ENCODE measurements around the gene SNAPC4.

Gene SNAPC4

DNA sequence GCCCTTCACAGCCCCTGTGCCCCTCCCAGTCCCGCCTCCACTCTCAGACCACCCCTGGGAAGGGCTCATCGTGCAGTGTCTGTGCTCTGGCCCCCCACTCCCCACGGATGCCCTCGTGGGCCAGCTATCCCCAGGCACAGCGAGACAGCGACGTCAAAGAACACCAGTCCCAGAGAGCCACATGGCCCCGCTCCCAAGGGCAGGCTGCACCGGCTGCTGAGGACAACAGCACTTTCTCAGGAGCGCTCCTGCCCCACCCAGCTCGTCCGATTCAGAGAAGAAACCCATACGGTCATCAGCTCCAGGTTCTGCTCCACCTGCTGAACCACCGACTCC is 4.8 kb upstream of the SNAPC4 start:
- Histone ChIP-seq H3K36me3 (replicated peaks in 1 of 2; ENCODE audit: control insufficient read depth in 2 of 2, insufficient read depth in 2 of 2, low read length in 2 of 2) (peaks cover 41 to 64% of the 10 kb centered on the region in 2 donors), H2AK5ac (ENCODE audit: low read depth, low read length) (no peak overlapping the region), H3K23ac (ENCODE audit: low read depth, low read length, poor library complexity) (no peak overlapping the region), H3K4me2 (ENCODE audit: insufficient read depth, low read length, poor library complexity, severe bottlenecking) (no peak overlapping the region), H3K9me3 (replicated peaks in 1 of 2; ENCODE audit: control insufficient read depth in 2 of 2, insufficient read depth in 1 of 2, low read depth in 1 of 2, low read length in 2 of 2) (no peaks in the 10 kb centered on the region), H2AFZ (ENCODE audit: low read length) (no peak overlapping the region), H3K9ac (ENCODE audit: low read depth, low read length, poor library complexity) (no peak overlapping the region), H3K27me3 (ENCODE audit: control insufficient read depth in 3 of 3, insufficient read depth in 3 of 3, low read depth in 1 of 3, low read length in 3 of 3) (no peaks in the 10 kb centered on the region), H3K4ac (ENCODE audit: low read length) (no peak overlapping the region), H2BK15ac (ENCODE audit: low read length) (no peak overlapping the region), H2BK120ac (ENCODE audit: low read depth, low read length) (no peak overlapping the region), H2BK5ac (ENCODE audit: low read length) (no peak overlapping the region), H4K8ac (ENCODE audit: low read depth, low read length) (no peak overlapping the region), H3K79me1 (ENCODE audit: low read depth, low read length) (peaks cover 11% of the 10 kb centered on the region), H3K14ac (ENCODE audit: low read length) (no peak overlapping the region), H2BK12ac (ENCODE audit: low read length) (no peak overlapping the region), H4K91ac (ENCODE audit: low read depth, low read length, poor library complexity) (no peak overlapping the region), H3K27ac (replicated peaks; ENCODE audit: low read length) (no peak overlapping the region), H3K4me1 (ENCODE audit: control insufficient read depth in 2 of 2, insufficient read depth in 1 of 2, low read depth in 1 of 2, low read length in 2 of 2) (peaks cover 10 to 11% of the 10 kb centered on the region in 2 donors), H3K4me3 (ENCODE audit: low read length in 2 of 2) (peak overlapping the region in 1 of 2 donors; percentile 19), H3K18ac (ENCODE audit: low read length) (no peak overlapping the region)
- DNase-seq (ENCODE audit: low spot score), result no peak
- no CpG with 5 or more reads among the region's 14 CpGs for WGBS, 2 donors (ENCODE audit: extremely low coverage in 2 of 2, insufficient read length in 2 of 2, insufficient replicate concordance in 1 of 2)

DNA sequence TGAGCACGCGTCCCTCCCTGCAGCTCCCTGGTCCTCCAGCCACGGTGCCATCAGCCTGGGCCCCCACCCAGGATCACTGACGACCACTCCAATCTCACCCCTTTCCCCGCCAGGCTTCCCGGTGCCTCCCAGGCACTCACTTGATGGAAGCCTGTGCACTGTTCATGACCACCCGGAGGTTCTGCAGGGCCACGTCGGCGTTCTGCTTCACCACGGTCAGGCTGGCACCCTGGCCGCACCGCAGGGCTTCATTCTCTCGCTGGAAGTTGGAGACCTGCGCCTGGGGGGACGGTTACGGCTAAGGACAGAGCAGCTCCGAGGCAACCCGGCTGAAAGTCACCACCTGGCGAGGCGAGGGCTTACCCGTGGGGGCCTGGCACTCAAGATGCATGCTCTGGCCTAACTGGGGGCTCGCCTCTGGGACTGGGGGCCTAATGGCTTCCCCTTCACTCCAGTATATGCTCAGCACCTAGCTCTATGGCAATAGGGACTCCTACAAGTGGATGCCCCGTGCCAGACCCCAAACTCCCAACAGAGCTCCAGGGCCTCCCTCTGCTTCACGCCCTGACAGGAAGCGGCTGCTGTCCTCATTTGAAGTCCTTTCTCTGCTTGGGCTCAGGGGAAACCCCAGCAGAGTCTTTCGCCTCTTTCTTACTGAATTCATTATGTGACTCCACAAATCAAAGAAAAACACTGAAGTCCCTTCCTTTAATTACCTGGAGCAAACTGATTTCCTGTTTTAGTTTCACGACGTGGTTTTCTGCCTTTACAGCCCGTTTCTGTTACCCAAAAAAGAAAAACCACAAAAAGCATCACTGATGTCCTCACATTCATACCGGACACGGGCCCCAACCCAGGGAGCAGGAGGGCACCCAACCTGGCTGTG is 4.2 kb upstream of the SNAPC4 start:
- Histone ChIP-seq H3K9ac (ENCODE audit: low read depth, low read length, poor library complexity) (peak overlapping the region; percentile 44), H3K23ac (ENCODE audit: low read depth, low read length, poor library complexity) (no peak overlapping the region), H2BK120ac (ENCODE audit: low read depth, low read length) (no peak overlapping the region), H4K8ac (ENCODE audit: low read depth, low read length) (no peak overlapping the region), H3K4me1 (ENCODE audit: control insufficient read depth in 2 of 2, insufficient read depth in 1 of 2, low read depth in 1 of 2, low read length in 2 of 2) (peaks cover 7 to 10% of the 10 kb centered on the region in 2 donors), H3K79me1 (ENCODE audit: low read depth, low read length) (peaks cover 15% of the 10 kb centered on the region), H3K36me3 (replicated peaks in 1 of 2; ENCODE audit: control insufficient read depth in 2 of 2, insufficient read depth in 2 of 2, low read length in 2 of 2) (peaks cover 41 to 64% of the 10 kb centered on the region in 2 donors), H2AK5ac (ENCODE audit: low read depth, low read length) (no peak overlapping the region), H3K27ac (replicated peaks; ENCODE audit: low read length) (no peak overlapping the region), H2BK15ac (ENCODE audit: low read length) (no peak overlapping the region), H2AFZ (ENCODE audit: low read length) (no peak overlapping the region), H3K4ac (ENCODE audit: low read length) (no peak overlapping the region), H2BK12ac (ENCODE audit: low read length) (no peak overlapping the region), H2BK5ac (ENCODE audit: low read length) (no peak overlapping the region), H4K91ac (ENCODE audit: low read depth, low read length, poor library complexity) (no peak overlapping the region), H3K4me2 (ENCODE audit: insufficient read depth, low read length, poor library complexity, severe bottlenecking) (no peak overlapping the region), H3K4me3 (ENCODE audit: low read length in 2 of 2) (peak overlapping the region in 1 of 2 donors; percentile 19), H3K9me3 (replicated peaks in 1 of 2; ENCODE audit: control insufficient read depth in 2 of 2, insufficient read depth in 1 of 2, low read depth in 1 of 2, low read length in 2 of 2) (no peaks in the 10 kb centered on the region), H3K18ac (ENCODE audit: low read length) (no peak overlapping the region), H3K27me3 (ENCODE audit: control insufficient read depth in 3 of 3, insufficient read depth in 3 of 3, low read depth in 1 of 3, low read length in 3 of 3) (no peaks in the 10 kb centered on the region), H3K14ac (ENCODE audit: low read length) (no peak overlapping the region)
- DNase-seq (ENCODE audit: low spot score), result no peak
- WGBS, 2 donors (ENCODE audit: extremely low coverage in 2 of 2, insufficient read length in 2 of 2, insufficient replicate concordance in 1 of 2), result no CpG with 5 or more reads among the region's 32 CpGs

DNA sequence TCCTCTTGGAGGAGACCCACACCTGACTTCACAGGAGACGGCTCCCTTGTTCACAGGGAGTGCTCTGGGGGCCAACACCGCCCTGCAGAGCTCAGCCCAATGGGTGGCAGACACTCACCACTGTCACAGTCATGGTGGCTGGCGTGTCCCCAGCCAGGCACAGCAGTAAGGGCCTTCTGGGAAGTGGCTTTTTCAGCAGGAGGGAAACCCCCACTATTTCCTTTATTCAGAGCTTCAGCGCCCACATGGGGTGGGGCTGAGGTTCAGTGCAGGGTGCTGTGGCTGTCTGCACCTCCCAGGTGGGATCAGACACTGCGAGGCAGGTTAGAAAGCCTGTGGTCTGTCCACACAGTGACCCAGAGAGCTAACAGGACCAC is 3.6 kb upstream of the SNAPC4 start:
- no peaks in the 10 kb centered on the region for H3K27me3 ChIP-seq (ENCODE audit: control insufficient read depth in 3 of 3, insufficient read depth in 3 of 3, low read depth in 1 of 3, low read length in 3 of 3)
- H3K4me1 ChIP-seq (ENCODE audit: control insufficient read depth in 2 of 2, insufficient read depth in 1 of 2, low read depth in 1 of 2, low read length in 2 of 2), result peaks cover 8 to 15% of the 10 kb centered on the region in 2 donors
- H3K18ac ChIP-seq (ENCODE audit: low read length), result no peak overlapping the region
- no peak overlapping the region for H3K23ac ChIP-seq (ENCODE audit: low read depth, low read length, poor library complexity)
- H4K8ac ChIP-seq (ENCODE audit: low read depth, low read length), result no peak overlapping the region
- H2AFZ ChIP-seq (ENCODE audit: low read length), result no peak overlapping the region
- no peak for DNase-seq (ENCODE audit: low spot score)
- peaks cover 15% of the 10 kb centered on the region for H3K79me1 ChIP-seq (ENCODE audit: low read depth, low read length)
- H3K36me3 ChIP-seq (replicated peaks in 1 of 2; ENCODE audit: control insufficient read depth in 2 of 2, insufficient read depth in 2 of 2, low read length in 2 of 2), result peaks cover 41 to 63% of the 10 kb centered on the region in 2 donors
- no peak overlapping the region for H2BK120ac ChIP-seq (ENCODE audit: low read depth, low read length)
- H4K91ac ChIP-seq (ENCODE audit: low read depth, low read length, poor library complexity), result no peak overlapping the region
- H3K14ac ChIP-seq (ENCODE audit: low read length), result no peak overlapping the region
- H2AK5ac ChIP-seq (ENCODE audit: low read depth, low read length), result no peak overlapping the region
- H2BK12ac ChIP-seq (ENCODE audit: low read length), result no peak overlapping the region
- no peak overlapping the region for H2BK5ac ChIP-seq (ENCODE audit: low read length)
- no peaks in the 10 kb centered on the region for H3K9me3 ChIP-seq (replicated peaks in 1 of 2; ENCODE audit: control insufficient read depth in 2 of 2, insufficient read depth in 1 of 2, low read depth in 1 of 2, low read length in 2 of 2)
- no peak overlapping the region for H3K4ac ChIP-seq (ENCODE audit: low read length)
- no peak overlapping the region for H3K4me3 ChIP-seq (ENCODE audit: low read length in 2 of 2)
- H3K4me2 ChIP-seq (ENCODE audit: insufficient read depth, low read length, poor library complexity, severe bottlenecking), result no peak overlapping the region
- no peak overlapping the region for H2BK15ac ChIP-seq (ENCODE audit: low read length)
- peak overlapping the region; percentile 44 for H3K9ac ChIP-seq (ENCODE audit: low read depth, low read length, poor library complexity)
- WGBS, 2 donors (ENCODE audit: extremely low coverage in 2 of 2, insufficient read length in 2 of 2, insufficient replicate concordance in 1 of 2), result no CpG with 5 or more reads among the region's 5 CpGs
- H3K27ac ChIP-seq (replicated peaks; ENCODE audit: low read length), result no peak overlapping the region

DNA sequence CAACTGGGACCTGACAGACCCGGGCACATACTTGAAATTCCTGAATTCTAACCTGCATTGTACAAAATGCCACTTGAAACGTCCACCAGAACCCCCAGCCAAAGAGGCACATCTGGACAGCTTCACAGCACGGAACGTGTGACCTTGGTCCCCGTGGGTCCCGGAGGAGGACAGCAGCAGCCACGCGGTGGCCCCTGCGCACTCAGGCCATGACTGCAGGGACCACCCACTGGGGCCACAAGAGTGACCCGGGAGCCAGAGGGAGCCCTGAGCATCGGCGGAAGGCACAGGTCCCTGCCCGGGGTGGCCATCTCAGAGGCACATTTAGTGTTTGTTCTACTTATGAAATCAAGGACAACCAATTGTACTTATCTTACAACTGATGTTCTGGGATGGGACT is 2.1 kb upstream of the SNAPC4 start:
- DNase-seq (ENCODE audit: low spot score), result no peak
- Histone ChIP-seq H4K91ac (ENCODE audit: low read depth, low read length, poor library complexity) (no peak overlapping the region), H3K4me1 (ENCODE audit: control insufficient read depth in 2 of 2, insufficient read depth in 1 of 2, low read depth in 1 of 2, low read length in 2 of 2) (peaks cover 8 to 15% of the 10 kb centered on the region in 2 donors), H2BK15ac (ENCODE audit: low read length) (no peak overlapping the region), H2BK5ac (ENCODE audit: low read length) (no peak overlapping the region), H2AFZ (ENCODE audit: low read length) (no peak overlapping the region), H2AK5ac (ENCODE audit: low read depth, low read length) (no peak overlapping the region), H3K27ac (replicated peaks; ENCODE audit: low read length) (no peak overlapping the region), H3K79me1 (ENCODE audit: low read depth, low read length) (peaks cover 19% of the 10 kb centered on the region), H3K4ac (ENCODE audit: low read length) (no peak overlapping the region), H3K18ac (ENCODE audit: low read length) (no peak overlapping the region), H2BK120ac (ENCODE audit: low read depth, low read length) (no peak overlapping the region), H3K9ac (ENCODE audit: low read depth, low read length, poor library complexity) (no peak overlapping the region), H4K8ac (ENCODE audit: low read depth, low read length) (no peak overlapping the region), H2BK12ac (ENCODE audit: low read length) (no peak overlapping the region), H3K23ac (ENCODE audit: low read depth, low read length, poor library complexity) (no peak overlapping the region), H3K14ac (ENCODE audit: low read length) (no peak overlapping the region), H3K4me2 (ENCODE audit: insufficient read depth, low read length, poor library complexity, severe bottlenecking) (no peak overlapping the region), H3K36me3 (replicated peaks in 1 of 2; ENCODE audit: control insufficient read depth in 2 of 2, insufficient read depth in 2 of 2, low read length in 2 of 2) (peaks cover 44 to 65% of the 10 kb centered on the region in 2 donors), H3K27me3 (ENCODE audit: control insufficient read depth in 3 of 3, insufficient read depth in 3 of 3, low read depth in 1 of 3, low read length in 3 of 3) (no peaks in the 10 kb centered on the region), H3K4me3 (ENCODE audit: low read length in 2 of 2) (peak overlapping the region in 1 of 2 donors; percentile 52), H3K9me3 (replicated peaks in 1 of 2; ENCODE audit: control insufficient read depth in 2 of 2, insufficient read depth in 1 of 2, low read depth in 1 of 2, low read length in 2 of 2) (no peaks in the 10 kb centered on the region)
- no CpG with 5 or more reads among the region's 13 CpGs for WGBS, 2 donors (ENCODE audit: extremely low coverage in 2 of 2, insufficient read length in 2 of 2, insufficient replicate concordance in 1 of 2)

Measured in neuronal stem cell (in vitro differentiated cells).